ENCODE measurements around the gene SPDYE3. TPM values are rescaled to one million over a fixed set of nuclear protein-coding genes. Genes with fewer than 3 reads are reported as not detected.
"Not testable (repeated sequence)": the region's sequence is repeated elsewhere in the genome, so short reads cannot be mapped to it uniquely, and the experiment has no call there.

SPDYE3 gene
- polyA plus RNA-seq, 1 donor from 2014 or later = not detected

- H3K9me2 ChIP-seq (ENCODE audit: insufficient read depth, low read length) = no peaks in the 10 kb centered on the region
- H3K27me3 ChIP-seq (ENCODE audit: insufficient read depth, low read depth, low read length) = no peaks in the 10 kb centered on the region
- no peaks in the 10 kb centered on the region for H3K79me2 ChIP-seq (replicated peaks; ENCODE audit: insufficient read depth, low read length)
- no peak overlapping the region for H3K4me2 ChIP-seq (ENCODE audit: low read length)
- H3K27ac ChIP-seq (ENCODE audit: low read length) = no peak overlapping the region
- H3K9me3 ChIP-seq (ENCODE audit: low read length) = no peaks in the 10 kb centered on the region
- H3K4me3 ChIP-seq (ENCODE audit: low read length) = no peak overlapping the region
- TF ChIP-seq EZH2 (IDR thresholded peaks at IDR 0.05; ENCODE audit: borderline replicate concordance, insufficient read depth, low read length, poor library complexity, severe bottlenecking) (no peak), REST (IDR thresholded peaks at IDR 0.05; ENCODE audit: borderline replicate concordance) (no peak), SMC3 (conservative IDR thresholded peaks at IDR 0.05; ENCODE audit: poor library complexity) (no peak), CTCF (IDR thresholded peaks at IDR 0.05; ENCODE audit: poor library complexity, severe bottlenecking) (no peak), MXI1 (conservative IDR thresholded peaks at IDR 0.05; ENCODE audit: poor library complexity, severe bottlenecking) (no peak), POLR2AphosphoS5 (IDR thresholded peaks at IDR 0.05) (no peak), TAF1 (IDR thresholded peaks at IDR 0.05; ENCODE audit: low read depth) (no peak), RAD21 (conservative IDR thresholded peaks at IDR 0.05) (no peak), EP300 (conservative IDR thresholded peaks at IDR 0.05; ENCODE audit: poor library complexity, severe bottlenecking) (no peak)
- H3K9ac ChIP-seq (ENCODE audit: low read length) = no peak overlapping the region
- no peak overlapping the region for H2AFZ ChIP-seq (ENCODE audit: low read depth, low read length)
- no peaks in the 10 kb centered on the region for H3K36me3 ChIP-seq (ENCODE audit: insufficient read depth, low read length)
- H3F3A ChIP-seq (ENCODE audit: insufficient read depth, low read length, poor library complexity, severe bottlenecking) = no peaks in the 10 kb centered on the region
- no peaks in the 10 kb centered on the region for H4K20me1 ChIP-seq (ENCODE audit: insufficient read depth)
These were observed 57.0 kb downstream of the SPDYE3 start for GRCh38 chr7:100364480-100364879.

GRCh38 chr7:100365998-100366367 lies 58.5 kb downstream of the SPDYE3 start:
- not testable (repeated sequence) for H3K79me2 ChIP-seq (replicated peaks; ENCODE audit: insufficient read depth, low read length); H3K4me3 ChIP-seq (ENCODE audit: low read length); H3K9me3 ChIP-seq (ENCODE audit: low read length); H3K4me2 ChIP-seq (ENCODE audit: low read length); H3K36me3 ChIP-seq (ENCODE audit: insufficient read depth, low read length); H3K9ac ChIP-seq (ENCODE audit: low read length); H4K20me1 ChIP-seq (ENCODE audit: insufficient read depth); H3K27ac ChIP-seq (ENCODE audit: low read length); H3K27me3 ChIP-seq (ENCODE audit: insufficient read depth, low read depth, low read length); H2AFZ ChIP-seq (ENCODE audit: low read depth, low read length); H3F3A ChIP-seq (ENCODE audit: insufficient read depth, low read length, poor library complexity, severe bottlenecking); H3K9me2 ChIP-seq (ENCODE audit: insufficient read depth, low read length)
